GM19438 (cell line): ENCODE data around the gene GLB1L3.

Experiments
- ATAC-seq: cut with Tn5 transposase; IDR thresholded peaks from one replicate; pipeline ENCODE4 v1.9.1; 2021; ENCODE audit warnings: low read depth; ENCODE audit not compliant: unreplicated experiment

Gene GLB1L3

GRCh38 chr11:134275534-134276395, at the start of gene GLB1L3:
TSS of gene GLB1L3 (plus strand) at chr11:134276379. CDS start at chr11:134276741, 362 bp downstream.
- ATAC-seq, result peak; percentile 83

GRCh38 chr11:134226806-134227325, 49.3 kb upstream of the GLB1L3 start:
- no peak for ATAC-seq

- peak; percentile 41 for ATAC-seq
Measured at GRCh38 chr11:134228625-134229024, 47.6 kb upstream of the GLB1L3 start.

- ATAC-seq, result no peak
Measured at GRCh38 chr11:134229126-134229790, 46.9 kb upstream of the GLB1L3 start.

- no peak for ATAC-seq
Measured at GRCh38 chr11:134230339-134230738, 45.8 kb upstream of the GLB1L3 start.

DNA sequence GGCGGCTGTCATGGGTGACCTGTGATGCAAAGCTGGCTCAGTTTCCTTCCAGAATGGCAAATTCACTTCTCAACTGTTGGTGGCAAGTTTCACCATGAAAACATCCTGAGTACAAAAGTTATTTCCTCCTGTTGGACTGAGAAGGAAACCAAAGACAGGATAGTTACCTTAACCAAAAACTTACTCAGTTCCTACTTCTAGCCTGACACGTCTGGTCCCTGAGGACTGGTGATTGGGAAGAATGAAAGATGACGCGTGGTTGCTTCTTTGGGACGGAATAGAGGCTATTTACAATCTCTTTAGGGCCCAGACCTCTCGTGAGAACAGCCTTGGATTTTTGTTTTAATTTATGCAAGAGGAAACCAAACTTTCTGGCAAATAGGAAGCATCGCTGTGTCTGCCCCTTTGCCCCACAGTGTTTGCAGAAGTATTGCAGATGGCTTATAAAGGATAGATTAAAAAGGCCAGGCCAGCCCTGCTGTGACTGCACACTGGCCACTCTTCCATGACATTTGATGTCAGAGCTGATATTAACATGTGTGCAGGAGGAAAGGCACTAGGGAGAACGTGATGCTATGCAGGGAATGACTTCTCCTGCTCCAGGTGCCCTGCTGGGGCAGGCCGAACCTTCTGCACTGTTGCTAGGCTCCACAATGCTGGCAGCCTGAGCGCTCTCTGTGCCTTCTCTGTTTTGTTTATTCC, 44.1 kb upstream of the GLB1L3 start:
- no peak for ATAC-seq

- ATAC-seq, result no peak
Measured at GRCh38 chr11:134233729-134234179, 42.4 kb upstream of the GLB1L3 start.

DNA sequence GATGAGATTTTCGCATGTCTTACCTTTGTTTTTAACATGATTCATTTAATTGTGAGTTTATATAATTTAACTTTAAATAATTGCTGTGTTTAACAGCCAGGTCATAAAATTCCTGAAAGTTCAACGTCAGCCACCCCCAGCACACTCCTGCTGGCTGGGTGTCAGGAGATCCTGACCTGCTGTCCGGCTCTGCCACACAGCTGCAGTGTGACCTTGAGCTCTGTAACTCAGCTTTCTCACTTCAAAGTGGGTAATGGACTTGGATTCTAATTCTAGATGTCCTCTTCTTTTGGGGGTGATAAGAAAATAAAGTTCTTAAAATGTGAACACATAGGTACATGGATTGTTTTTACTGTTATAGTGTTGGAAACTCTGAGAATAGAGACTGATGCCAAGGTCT, 40.8 kb upstream of the GLB1L3 start:
- ATAC-seq, result no peak

DNA sequence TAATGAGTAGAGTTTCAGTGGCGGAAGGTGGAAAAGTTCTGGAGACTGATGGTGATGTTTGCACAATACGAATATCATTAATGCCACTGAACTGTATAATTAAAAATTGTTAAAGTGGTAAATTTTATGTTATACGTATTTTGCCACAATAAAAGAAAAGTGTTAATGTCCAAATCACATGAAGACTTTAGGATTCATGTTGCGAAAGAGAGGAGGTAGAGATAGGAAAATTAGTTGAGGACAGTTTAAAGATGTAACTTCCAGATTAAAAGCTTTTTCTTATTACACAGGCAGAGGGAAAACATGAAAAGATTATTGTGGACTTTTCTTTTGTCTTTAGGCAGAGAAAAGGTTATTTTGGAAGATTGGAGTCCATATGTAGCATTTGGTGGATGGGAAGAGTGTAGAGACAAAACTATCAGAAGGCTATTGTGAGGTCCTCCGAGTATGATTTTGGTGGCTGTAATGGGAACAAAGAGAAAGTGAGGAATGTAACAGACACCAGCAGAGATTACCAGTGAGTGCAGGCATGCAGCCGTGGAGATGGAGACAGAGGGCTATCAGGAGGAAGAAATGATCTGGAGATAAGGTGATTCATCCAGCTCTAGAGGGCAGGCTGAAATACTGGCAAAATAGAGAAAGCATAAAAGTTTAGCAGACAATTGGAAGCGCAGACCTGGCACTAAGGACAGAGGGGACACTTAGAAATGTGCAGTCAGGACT, 39.2 kb upstream of the GLB1L3 start:
- no peak for ATAC-seq

GRCh38 chr11:134237557-134237922, 38.6 kb upstream of the GLB1L3 start:
- no peak for ATAC-seq

GRCh38 chr11:134238956-134239355, 37.2 kb upstream of the GLB1L3 start:
- no peak for ATAC-seq

GRCh38 chr11:134240592-134240991, 35.6 kb upstream of the GLB1L3 start:
- no peak for ATAC-seq

- ATAC-seq, result no peak
Measured at GRCh38 chr11:134242376-134242775, 33.8 kb upstream of the GLB1L3 start.

DNA sequence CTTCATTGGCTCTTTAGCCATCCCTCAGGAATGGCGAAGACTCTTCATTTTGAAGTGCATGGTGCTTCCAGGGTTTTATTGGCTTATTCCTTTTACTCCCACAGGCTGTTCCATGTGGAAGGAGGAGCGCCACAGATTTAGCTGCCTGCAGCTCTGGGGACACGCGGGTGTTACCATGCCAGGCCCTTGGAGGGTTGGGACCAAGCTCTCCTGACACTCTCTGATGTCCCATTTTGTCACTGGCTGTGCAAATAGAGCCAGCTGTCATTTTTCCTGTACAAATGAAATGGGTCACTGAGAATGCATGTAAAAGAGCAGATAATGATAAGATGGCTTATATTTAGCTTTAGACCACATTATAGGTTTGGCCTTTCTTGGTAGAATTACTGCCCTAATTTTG, 32.3 kb upstream of the GLB1L3 start:
- no peak for ATAC-seq

DNA sequence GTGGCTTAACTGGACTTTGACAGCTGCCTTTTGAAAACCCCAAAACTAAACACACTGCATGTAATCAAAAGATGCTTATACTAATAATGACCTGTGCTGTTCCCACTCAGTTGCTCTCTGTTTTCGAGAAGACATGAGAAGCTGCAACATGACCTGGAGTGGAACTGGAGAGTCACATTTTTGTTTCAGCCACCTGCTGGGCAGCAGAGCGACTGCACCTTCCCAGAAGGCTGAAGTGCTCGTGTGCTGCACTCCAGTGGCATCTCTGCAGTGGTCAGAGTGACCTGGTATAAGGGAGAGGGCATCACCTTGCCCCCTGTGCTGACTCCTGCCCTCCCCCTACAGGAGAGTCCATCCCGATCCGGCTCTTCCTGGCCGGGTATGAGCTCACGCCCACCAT, 31.6 kb upstream of the GLB1L3 start:
- peak; percentile 85 for ATAC-seq

DNA sequence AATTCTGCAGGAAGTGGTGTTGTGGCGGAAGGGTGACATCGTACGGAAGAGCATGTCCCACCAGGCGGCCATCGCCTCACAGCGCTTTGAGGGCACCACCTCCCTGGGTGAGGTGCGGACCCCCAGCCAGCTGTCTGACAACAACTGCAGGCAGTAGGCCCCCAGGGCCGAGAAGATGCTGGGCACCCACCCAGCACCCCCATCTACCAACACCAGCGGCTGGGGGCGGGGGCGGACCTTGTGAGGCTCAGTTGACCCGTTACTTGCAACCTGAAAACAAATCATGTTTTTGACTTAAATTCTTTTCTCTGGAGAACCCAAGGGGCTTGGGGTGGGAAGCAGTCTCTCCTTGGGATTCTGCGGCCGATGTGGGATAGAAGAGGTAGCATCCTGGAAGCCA, 30.7 kb upstream of the GLB1L3 start:
- ATAC-seq, result no peak

DNA sequence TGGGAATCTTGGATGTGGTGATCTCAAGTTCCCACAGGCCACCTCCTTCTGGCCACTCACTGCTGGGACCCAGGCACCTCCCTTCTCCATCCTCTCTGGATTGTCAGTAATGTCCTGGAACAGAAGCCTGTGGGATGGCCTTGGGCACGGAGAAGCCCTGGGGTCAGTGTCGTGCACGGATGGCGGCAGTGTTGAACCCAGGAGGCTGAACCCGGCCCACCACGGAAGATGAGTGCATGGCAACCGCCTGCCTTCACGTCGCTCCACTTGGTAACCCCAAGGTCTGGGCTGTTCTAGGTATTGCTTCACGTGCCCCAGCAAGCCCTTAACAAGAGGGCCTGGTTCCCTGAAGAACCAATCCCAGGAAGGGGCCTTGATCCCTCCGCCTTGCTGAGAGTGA, 30.1 kb upstream of the GLB1L3 start:
- ATAC-seq, result no peak

GRCh38 chr11:134246678-134247077, 29.5 kb upstream of the GLB1L3 start:
- no peak for ATAC-seq

DNA sequence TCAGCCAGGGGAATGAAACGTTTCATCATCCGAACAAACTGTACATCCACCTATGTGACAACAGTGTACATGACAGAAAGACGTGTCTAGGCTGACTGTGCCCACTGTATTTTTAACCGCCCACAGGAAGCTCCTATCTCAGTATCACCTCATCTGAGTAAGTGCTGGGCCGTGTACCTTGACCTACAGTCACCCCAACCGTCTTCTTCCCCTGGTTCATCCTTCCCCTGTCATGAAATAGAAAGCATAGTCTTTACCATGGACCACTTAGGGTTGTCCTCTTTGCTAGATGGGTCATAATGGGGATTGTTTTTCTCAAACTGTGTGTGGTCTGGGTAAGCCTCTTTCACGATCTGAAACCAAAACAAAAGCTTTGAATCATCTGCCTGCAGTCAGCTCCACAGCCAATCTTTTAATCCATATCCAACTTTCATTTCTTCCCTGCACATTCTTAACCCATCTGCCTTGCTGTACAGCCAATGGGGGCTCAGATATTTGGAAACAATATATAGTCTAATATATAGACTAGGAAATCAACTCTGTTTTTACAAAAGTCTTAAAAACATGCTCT, 27.2 kb upstream of the GLB1L3 start:
- no peak for ATAC-seq

GRCh38 chr11:134250246-134250645, 25.9 kb upstream of the GLB1L3 start:
- ATAC-seq, result no peak
